Measurements from ENCODE around the gene KRT77. TPM values are rescaled to one million over a fixed set of nuclear protein-coding genes. Genes with fewer than 3 reads are reported as not detected.
A peak's percentile ranks its signal among the peaks of the same experiment; 100 is the strongest.

Gene KRT77
- total RNA-seq, 1 donor from 2014 or later: not detected

GRCh38 chr12:52669426-52669825, 33.9 kb downstream of the KRT77 start:
- no peaks in the 10 kb centered on the region for H3K4me1 Mint-ChIP-seq (ENCODE audit: low read depth)
- DNase-seq (ENCODE audit: low spot score): no peak
- no peaks in the 10 kb centered on the region for H3K36me3 Mint-ChIP-seq (ENCODE audit: low read depth)
- H3K27me3 Mint-ChIP-seq (ENCODE audit: low read depth): peaks cover 48% of the 10 kb centered on the region
- no peak overlapping the region for H3K4me3 Mint-ChIP-seq (ENCODE audit: unreplicated experiment)
- TF ChIP-seq CTCF (IDR thresholded peaks at IDR 0.05): no peak
- H3K9me3 Mint-ChIP-seq (ENCODE audit: low read depth): no peaks in the 10 kb centered on the region
- no peak overlapping the region for H3K27ac Mint-ChIP-seq (ENCODE audit: unreplicated experiment)

GRCh38 chr12:52667931-52668330, 35.4 kb downstream of the KRT77 start:
- no peak overlapping the region for H3K27ac Mint-ChIP-seq (ENCODE audit: unreplicated experiment)
- no peak for TF ChIP-seq CTCF (IDR thresholded peaks at IDR 0.05)
- H3K36me3 Mint-ChIP-seq (ENCODE audit: low read depth): no peaks in the 10 kb centered on the region
- H3K27me3 Mint-ChIP-seq (ENCODE audit: low read depth): peaks cover 53% of the 10 kb centered on the region
- no peak for DNase-seq (ENCODE audit: low spot score)
- no peaks in the 10 kb centered on the region for H3K9me3 Mint-ChIP-seq (ENCODE audit: low read depth)
- H3K4me3 Mint-ChIP-seq (ENCODE audit: unreplicated experiment): no peak overlapping the region
- H3K4me1 Mint-ChIP-seq (ENCODE audit: low read depth): no peaks in the 10 kb centered on the region

- Mint-ChIP-seq H3K36me3 (ENCODE audit: low read depth) (no peaks in the 10 kb centered on the region), H3K27me3 (ENCODE audit: low read depth) (peaks cover 57% of the 10 kb centered on the region), H3K4me3 (ENCODE audit: unreplicated experiment) (no peak overlapping the region), H3K9me3 (ENCODE audit: low read depth) (no peaks in the 10 kb centered on the region), H3K27ac (ENCODE audit: unreplicated experiment) (no peak overlapping the region), H3K4me1 (ENCODE audit: low read depth) (no peaks in the 10 kb centered on the region)
- DNase-seq (ENCODE audit: low spot score): no peak
- TF ChIP-seq CTCF (IDR thresholded peaks at IDR 0.05): peak; percentile 36
Observed at GRCh38 chr12:52667509-52667908, 35.8 kb downstream of the KRT77 start.

- no peaks in the 10 kb centered on the region for H3K4me1 Mint-ChIP-seq (ENCODE audit: low read depth)
- DNase-seq (ENCODE audit: low spot score): no peak
- no peaks in the 10 kb centered on the region for H3K36me3 Mint-ChIP-seq (ENCODE audit: low read depth)
- H3K4me3 Mint-ChIP-seq (ENCODE audit: unreplicated experiment): no peak overlapping the region
- H3K27me3 Mint-ChIP-seq (ENCODE audit: low read depth): peaks cover 65% of the 10 kb centered on the region
- no peak for TF ChIP-seq CTCF (IDR thresholded peaks at IDR 0.05)
- H3K9me3 Mint-ChIP-seq (ENCODE audit: low read depth): no peaks in the 10 kb centered on the region
- H3K27ac Mint-ChIP-seq (ENCODE audit: unreplicated experiment): no peak overlapping the region
Observed at GRCh38 chr12:52666471-52666870, 36.9 kb downstream of the KRT77 start.

- Mint-ChIP-seq H3K4me3 (ENCODE audit: unreplicated experiment) (no peak overlapping the region), H3K9me3 (ENCODE audit: low read depth) (no peaks in the 10 kb centered on the region), H3K36me3 (ENCODE audit: low read depth) (no peaks in the 10 kb centered on the region), H3K4me1 (ENCODE audit: low read depth) (no peaks in the 10 kb centered on the region), H3K27me3 (ENCODE audit: low read depth) (peaks cover 71% of the 10 kb centered on the region), H3K27ac (ENCODE audit: unreplicated experiment) (no peak overlapping the region)
- no peak for DNase-seq (ENCODE audit: low spot score)
- no peak for TF ChIP-seq CTCF (IDR thresholded peaks at IDR 0.05)
Observed at GRCh38 chr12:52663420-52663819, 39.9 kb downstream of the KRT77 start.

All from chondrocyte (in vitro differentiated cells).